Dendritic cell treated with granulocyte-macrophage colony-stimulating factor and Interleukin-4, amounts not matched to agents 40 ng/mL and 50 ng/mL, for 4 days (primary cell): ENCODE results near the gene AMBP.

Experiments
- H3K27ac Mint-ChIP-seq: one replicate; pipeline ENCODE4 v1.8.0; 2022; ENCODE audit warnings: mild to moderate bottlenecking, mixed read lengths
- H3K27me3 Mint-ChIP-seq: one replicate; pipeline ENCODE4 v1.8.0; 2022; ENCODE audit warnings: mild to moderate bottlenecking, mixed read lengths
- H3K36me3 Mint-ChIP-seq: one replicate; pipeline ENCODE4 v1.8.0; 2022; ENCODE audit warnings: low read depth, mixed read lengths
- H3K4me1 Mint-ChIP-seq: one replicate; pipeline ENCODE4 v1.8.0; 2022; ENCODE audit warnings: low read depth, mixed read lengths
- H3K4me3 Mint-ChIP-seq: one replicate; pipeline ENCODE4 v1.8.0; 2022; ENCODE audit warnings: mild to moderate bottlenecking, moderate library complexity, mixed read lengths
- H3K9me3 Mint-ChIP-seq: one replicate; pipeline ENCODE4 v1.8.0; 2022; ENCODE audit warnings: mixed read lengths
- intact Hi-C: fragments of 100-400 bp; cut with micrococcal nuclease; formaldehyde crosslinking; loops from one replicate; pipeline ENCODE4 v1.15.0; 2022

Gene AMBP

DNA sequence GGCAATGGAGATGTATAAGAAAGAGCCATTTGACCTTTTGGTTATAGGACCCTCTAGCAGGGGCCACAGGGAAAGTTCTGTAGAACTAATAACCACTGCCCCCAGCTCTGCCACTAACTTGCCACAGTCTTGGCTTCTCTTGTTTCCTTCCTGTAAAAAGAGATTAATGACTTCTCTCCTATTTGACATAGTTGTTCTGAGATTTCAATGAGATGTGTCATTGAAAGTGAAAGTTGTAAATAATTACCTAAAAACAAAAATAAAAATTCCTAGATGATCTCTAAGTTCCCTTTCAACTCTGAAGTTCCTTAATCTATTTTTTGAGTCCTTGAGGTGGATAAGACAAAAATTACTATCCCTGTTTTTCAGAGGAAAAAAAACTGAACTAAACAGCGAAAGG lies 22.4 kb upstream of the AMBP start:
- Mint-ChIP-seq H3K36me3 (no peaks in the 10 kb centered on the region), H3K27me3 (peaks cover 54% of the 10 kb centered on the region), H3K4me3 (no peak overlapping the region), H3K27ac (no peak overlapping the region), H3K4me1 (no peaks in the 10 kb centered on the region), H3K9me3 (peaks cover 9% of the 10 kb centered on the region)
- intact Hi-C loops: no loop called here

GRCh38 chr9:114099669-114100270 lies 21.7 kb upstream of the AMBP start:
- Mint-ChIP-seq H3K27me3 (peaks cover 51% of the 10 kb centered on the region), H3K4me3 (no peak overlapping the region), H3K4me1 (no peaks in the 10 kb centered on the region), H3K36me3 (no peaks in the 10 kb centered on the region), H3K27ac (no peak overlapping the region), H3K9me3 (peaks cover 9% of the 10 kb centered on the region)
- intact Hi-C loops: no loop called here

- Mint-ChIP-seq H3K4me1 (no peaks in the 10 kb centered on the region), H3K9me3 (peaks cover 9% of the 10 kb centered on the region), H3K4me3 (peak within 1 kb of the TSS; percentile 48), H3K36me3 (no peaks in the 10 kb centered on the region), H3K27me3 (peaks cover 49% of the 10 kb centered on the region), H3K27ac (no peak within 1 kb of the TSS)
- intact Hi-C loops: no loop called here
Measured at GRCh38 chr9:114098936-114099668, 21.0 kb upstream of the AMBP start, which contains the start of gene KIF12. Gene KIF12 (minus strand): TSS chr9:114099292. CDS start chr9:114099276, 16 bp downstream.

- peaks cover 9% of the 10 kb centered on the region for H3K9me3 Mint-ChIP-seq
- intact Hi-C loops: no loop called here
- no peaks in the 10 kb centered on the region for H3K36me3 Mint-ChIP-seq
- no peaks in the 10 kb centered on the region for H3K4me1 Mint-ChIP-seq
- H3K4me3 Mint-ChIP-seq: peak overlapping the region; percentile 48
- H3K27me3 Mint-ChIP-seq: peaks cover 49% of the 10 kb centered on the region
- no peak overlapping the region for H3K27ac Mint-ChIP-seq
Measured at GRCh38 chr9:114098021-114098935, 20.2 kb upstream of the AMBP start.

DNA sequence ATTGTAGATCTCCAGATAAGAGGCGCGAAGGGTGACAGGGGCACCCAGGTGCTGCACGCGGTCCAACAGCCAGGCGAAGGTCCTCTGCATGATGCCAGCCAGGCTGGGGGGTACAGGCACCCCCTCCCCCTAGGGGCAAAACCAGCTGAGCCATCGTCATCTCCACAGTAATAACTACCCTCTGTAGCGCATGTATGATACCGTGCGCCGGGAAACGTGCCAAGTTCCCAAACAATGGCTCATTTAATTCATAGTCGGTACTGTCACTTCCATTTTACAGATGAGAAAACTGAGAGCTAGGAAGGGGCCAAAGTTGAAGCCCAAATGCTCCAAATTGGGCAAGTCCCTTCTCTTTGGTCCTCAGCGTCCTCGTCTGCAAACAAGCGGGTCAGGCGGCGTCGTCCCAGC lies 19.5 kb upstream of the AMBP start:
- Mint-ChIP-seq H3K27ac (no peak overlapping the region), H3K4me3 (no peak overlapping the region), H3K4me1 (no peaks in the 10 kb centered on the region), H3K36me3 (no peaks in the 10 kb centered on the region), H3K27me3 (peaks cover 45% of the 10 kb centered on the region), H3K9me3 (peaks cover 9% of the 10 kb centered on the region)
- intact Hi-C loops: no loop called here

GRCh38 chr9:114096866-114097612 lies 18.9 kb upstream of the AMBP start:
- no peaks in the 10 kb centered on the region for H3K4me1 Mint-ChIP-seq
- H3K27ac Mint-ChIP-seq: no peak overlapping the region
- H3K9me3 Mint-ChIP-seq: peaks cover 6% of the 10 kb centered on the region
- H3K36me3 Mint-ChIP-seq: no peaks in the 10 kb centered on the region
- intact Hi-C loops: no loop called here
- no peak overlapping the region for H3K4me3 Mint-ChIP-seq
- peaks cover 44% of the 10 kb centered on the region for H3K27me3 Mint-ChIP-seq

DNA sequence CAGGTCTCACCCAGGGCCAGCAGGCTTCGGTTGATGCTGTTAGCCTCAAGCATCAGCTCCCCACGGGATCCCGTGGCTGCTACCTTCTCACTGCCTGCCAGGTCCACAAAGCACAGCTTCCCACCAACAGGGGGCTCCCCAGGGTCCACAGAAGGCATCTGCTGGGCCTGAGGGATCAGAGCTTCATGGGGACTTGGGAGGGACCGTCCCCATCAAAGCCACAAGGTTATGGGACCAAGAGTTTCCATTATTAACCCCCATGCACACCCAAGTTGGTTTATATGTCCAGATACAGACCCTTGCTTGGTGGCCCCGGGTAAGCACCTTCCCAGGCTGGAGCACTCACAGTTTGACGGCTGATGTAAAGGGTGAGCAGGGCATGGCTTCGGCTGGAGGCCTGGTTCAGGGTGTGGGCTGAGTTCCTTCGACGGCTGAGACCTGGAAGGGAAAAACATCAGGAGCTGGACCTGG lies 18.0 kb upstream of the AMBP start:
- intact Hi-C loops: no loop called here

DNA sequence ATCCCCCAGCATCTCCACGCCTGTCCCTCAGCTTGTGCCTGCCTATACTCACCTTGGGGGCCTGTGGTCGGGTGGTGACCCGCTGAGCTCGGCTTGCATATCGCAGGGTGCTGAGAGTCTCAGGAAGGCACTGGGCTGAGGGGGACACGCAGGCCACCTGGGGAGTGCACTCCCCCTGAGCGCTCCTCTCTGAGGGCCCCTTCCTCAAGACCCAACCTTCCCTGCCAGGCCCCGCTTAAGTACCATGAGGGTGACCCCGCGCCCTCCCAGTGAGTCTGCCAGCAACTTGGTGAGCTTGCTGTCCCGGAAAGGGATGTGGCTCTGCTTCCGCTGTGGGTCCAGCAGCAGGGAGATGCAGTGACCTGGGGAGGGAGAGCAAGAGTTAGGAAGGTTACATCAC lies 16.9 kb upstream of the AMBP start:
- intact Hi-C loops: no loop called here
- Mint-ChIP-seq H3K9me3 (no peaks in the 10 kb centered on the region), H3K27ac (no peak overlapping the region), H3K4me3 (no peak overlapping the region), H3K36me3 (no peaks in the 10 kb centered on the region), H3K4me1 (no peaks in the 10 kb centered on the region), H3K27me3 (peaks cover 35% of the 10 kb centered on the region)

More for the DNA sequence above, 18.0 kb upstream of the AMBP start:
- Mint-ChIP-seq H3K9me3 (no peaks in the 10 kb centered on the region), H3K4me1 (no peaks in the 10 kb centered on the region), H3K27me3 (peaks cover 41% of the 10 kb centered on the region), H3K36me3 (no peaks in the 10 kb centered on the region), H3K27ac (no peak overlapping the region), H3K4me3 (no peak overlapping the region)

GRCh38 chr9:114093761-114094505 lies 15.8 kb upstream of the AMBP start:
- H3K4me3 Mint-ChIP-seq: no peak overlapping the region
- peaks cover 24% of the 10 kb centered on the region for H3K27me3 Mint-ChIP-seq
- intact Hi-C loops: no loop called here
- H3K36me3 Mint-ChIP-seq: no peaks in the 10 kb centered on the region
- H3K4me1 Mint-ChIP-seq: no peaks in the 10 kb centered on the region
- no peaks in the 10 kb centered on the region for H3K9me3 Mint-ChIP-seq
- no peak overlapping the region for H3K27ac Mint-ChIP-seq

DNA sequence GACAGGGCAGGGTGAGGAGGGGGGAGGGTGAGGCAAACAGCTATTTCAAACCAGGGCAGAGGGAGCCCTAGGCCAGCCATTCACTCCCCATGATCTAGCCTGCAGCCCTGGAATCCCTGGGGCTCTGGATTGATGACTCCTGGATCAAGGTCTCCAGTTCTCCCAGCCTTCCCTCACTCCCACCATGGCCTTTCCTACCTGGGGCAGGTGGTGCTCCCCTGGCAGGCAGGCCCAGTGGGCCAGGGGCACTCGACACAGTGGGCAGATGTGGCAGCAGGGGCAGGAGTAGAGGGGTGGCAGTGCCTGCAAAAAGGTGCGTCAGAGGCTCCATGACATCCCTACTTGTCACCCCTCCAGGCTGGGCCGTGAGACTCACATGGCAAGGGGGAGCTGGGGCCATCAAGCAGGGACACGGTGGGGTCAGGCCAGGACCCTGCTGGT lies 15.0 kb upstream of the AMBP start:
- Mint-ChIP-seq H3K9me3 (no peaks in the 10 kb centered on the region), H3K4me3 (no peak overlapping the region), H3K36me3 (no peaks in the 10 kb centered on the region), H3K27me3 (peaks cover 22% of the 10 kb centered on the region), H3K4me1 (no peaks in the 10 kb centered on the region), H3K27ac (no peak overlapping the region)
- intact Hi-C loops: no loop called here

GRCh38 chr9:114092336-114092735 lies 14.2 kb upstream of the AMBP start:
- Mint-ChIP-seq H3K27me3 (peaks cover 15% of the 10 kb centered on the region), H3K27ac (no peak overlapping the region), H3K9me3 (no peaks in the 10 kb centered on the region), H3K36me3 (no peaks in the 10 kb centered on the region), H3K4me1 (no peaks in the 10 kb centered on the region), H3K4me3 (no peak overlapping the region)
- intact Hi-C loops: no loop called here

DNA sequence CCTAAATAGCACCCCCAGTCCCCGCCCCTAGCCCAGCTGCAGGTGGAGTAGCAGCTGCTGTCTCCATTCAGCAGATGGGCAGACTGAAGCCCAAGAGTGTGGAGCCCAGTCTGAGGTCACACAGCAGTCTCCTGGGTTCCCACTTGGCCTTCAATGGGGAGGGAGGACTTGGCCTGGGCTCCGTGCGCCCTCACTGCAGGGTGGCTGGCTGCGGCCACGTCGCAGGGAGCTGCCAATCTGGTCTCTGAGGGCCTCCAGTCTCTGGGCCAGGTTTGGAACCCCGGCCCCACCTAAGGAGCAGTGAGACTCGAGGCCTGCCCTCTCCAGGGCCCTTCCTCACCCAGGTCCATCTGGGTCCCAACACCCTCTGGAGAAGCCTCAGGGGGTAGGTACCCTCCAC lies 13.6 kb upstream of the AMBP start:
- H3K27me3 Mint-ChIP-seq: peaks cover 10% of the 10 kb centered on the region
- intact Hi-C loops: no loop called here
- H3K36me3 Mint-ChIP-seq: no peaks in the 10 kb centered on the region
- H3K27ac Mint-ChIP-seq: no peak overlapping the region
- no peaks in the 10 kb centered on the region for H3K9me3 Mint-ChIP-seq
- no peaks in the 10 kb centered on the region for H3K4me1 Mint-ChIP-seq
- no peak overlapping the region for H3K4me3 Mint-ChIP-seq

DNA sequence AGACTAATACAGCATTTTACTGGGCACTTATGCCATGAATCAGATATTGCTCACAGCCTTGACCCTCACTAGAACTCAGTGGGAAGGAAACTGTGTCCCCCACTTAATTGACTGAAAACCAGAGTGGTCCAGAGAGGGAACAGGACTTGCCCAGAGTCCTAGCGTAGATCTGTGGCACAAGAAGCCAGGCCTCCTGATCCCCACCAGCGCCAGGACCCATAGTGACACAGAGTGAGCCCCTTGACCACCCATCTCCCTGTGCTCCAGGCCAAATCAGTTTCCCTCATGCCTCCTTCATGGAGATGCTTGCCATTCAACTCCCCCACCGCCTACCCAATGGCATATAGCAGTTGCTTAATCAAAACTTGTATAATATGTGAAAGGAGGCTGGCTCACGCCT lies 12.7 kb upstream of the AMBP start:
- no peak overlapping the region for H3K4me3 Mint-ChIP-seq
- peaks cover under 1% of the 10 kb centered on the region for H3K27me3 Mint-ChIP-seq
- no peaks in the 10 kb centered on the region for H3K9me3 Mint-ChIP-seq
- intact Hi-C loops: no loop called here
- no peaks in the 10 kb centered on the region for H3K4me1 Mint-ChIP-seq
- no peaks in the 10 kb centered on the region for H3K36me3 Mint-ChIP-seq
- H3K27ac Mint-ChIP-seq: no peak overlapping the region
